Endodermal cell (in vitro differentiated cells): Measurements from ENCODE around the gene TPPP. TPM values are rescaled to one million over a fixed set of nuclear protein-coding genes. Genes with fewer than 3 reads are reported as not detected.

Source experiments
- DNase-seq: peaks from one replicate; pipeline ENCODE4 v3.0.0-alpha.2; 2017
- H3K27ac ChIP-seq: 2 replicates; pipeline ENCODE4 v1.5.1; 2013; ENCODE audit warnings: mild to moderate bottlenecking, low read depth, low read length, moderate library complexity
- H3K27me3 ChIP-seq: 2 replicates; pipeline ENCODE4 v1.6.1; 2013; ENCODE audit warnings: mild to moderate bottlenecking, low read length, moderate library complexity; ENCODE audit not compliant: insufficient read depth, control insufficient read depth, poor library complexity, severe bottlenecking
- H3K36me3 ChIP-seq: 2 replicates; pipeline ENCODE4 v1.7.0; 2013; ENCODE audit warnings: mild to moderate bottlenecking, low read length, moderate library complexity; ENCODE audit not compliant: control insufficient read depth, insufficient read depth
- H3K4me1 ChIP-seq: one replicate; pipeline ENCODE4 v1.7.0; 2013; ENCODE audit warnings: low read length; ENCODE audit not compliant: control insufficient read depth, insufficient read depth
- H3K4me3 ChIP-seq: 2 replicates; pipeline ENCODE4 v1.5.1; 2013; ENCODE audit warnings: mild to moderate bottlenecking, low read length, moderate library complexity
- H3K9ac ChIP-seq: 2 replicates; pipeline ENCODE4 v1.6.1; 2013; ENCODE audit warnings: mild to moderate bottlenecking, low read length, moderate library complexity; ENCODE audit not compliant: poor library complexity, severe bottlenecking; ENCODE audit errors: extremely low read depth
- H3K9me3 ChIP-seq: 2 replicates; pipeline ENCODE4 v1.6.1; 2013; ENCODE audit warnings: mild to moderate bottlenecking, low read length, moderate library complexity; ENCODE audit not compliant: control insufficient read depth
- H3K27ac Mint-ChIP-seq: 2 replicates; pipeline ENCODE4 v1.8.0; 2020; ENCODE audit warnings: mixed read lengths
- H3K27me3 Mint-ChIP-seq: 2 replicates; pipeline ENCODE4 v1.8.0; 2021; ENCODE audit warnings: mild to moderate bottlenecking, mixed read lengths; ENCODE audit not compliant: insufficient read depth
- H3K36me3 Mint-ChIP-seq: 2 replicates; pipeline ENCODE4 v1.8.0; 2020; ENCODE audit warnings: low read depth, mixed read lengths
- H3K4me1 Mint-ChIP-seq: 2 replicates; pipeline ENCODE4 v1.8.0; 2020; ENCODE audit warnings: mixed read lengths
- H3K4me3 Mint-ChIP-seq: 2 replicates; pipeline ENCODE4 v1.8.0; 2020; ENCODE audit warnings: mild to moderate bottlenecking, moderate library complexity, mixed read lengths
- H3K9me3 Mint-ChIP-seq: 2 replicates; pipeline ENCODE4 v1.8.0; 2020; ENCODE audit warnings: mild to moderate bottlenecking, mixed read lengths
- WGBS, 2 experiments: methylation state at CpG; one replicate each; pipeline versions ENCODE4 v1.1.5 to v1.1.7; 2013; ENCODE audit warnings: missing lambda C conversion rate in 2 of 2, mixed read lengths in 1 of 2; ENCODE audit not compliant: insufficient coverage in 1 of 2, insufficient read length in 1 of 2; 5-methylcytosine and 5-hydroxymethylcytosine counted together
- total RNA-seq, 2 donors: library from RNA; stranded (reverse); fragmentation: NEBNext Ultra II Directional in 1 of 2; extraction: Animal tissue kit (Norgen Biotek cat#: 25700) in 1 of 2; gene quantifications; 2 replicates in 1 of 2; 3 replicates in 1 of 2; pipeline ENCODE4 v1.2.1, GENCODE V29; 2021
- TF ChIP-seq, protein P1 (sequence below): fragments of 200-600 bp; sonication (generic); conservative IDR thresholded peaks from 2 replicates; pipeline ENCODE4 v1.5.0; 2021; ENCODE audit warnings: antibody characterized with exemption, mild to moderate bottlenecking

Gene TPPP
- total RNA-seq, 2 donors from 2014 or later: 0.22 to 0.70 TPM

DNA sequence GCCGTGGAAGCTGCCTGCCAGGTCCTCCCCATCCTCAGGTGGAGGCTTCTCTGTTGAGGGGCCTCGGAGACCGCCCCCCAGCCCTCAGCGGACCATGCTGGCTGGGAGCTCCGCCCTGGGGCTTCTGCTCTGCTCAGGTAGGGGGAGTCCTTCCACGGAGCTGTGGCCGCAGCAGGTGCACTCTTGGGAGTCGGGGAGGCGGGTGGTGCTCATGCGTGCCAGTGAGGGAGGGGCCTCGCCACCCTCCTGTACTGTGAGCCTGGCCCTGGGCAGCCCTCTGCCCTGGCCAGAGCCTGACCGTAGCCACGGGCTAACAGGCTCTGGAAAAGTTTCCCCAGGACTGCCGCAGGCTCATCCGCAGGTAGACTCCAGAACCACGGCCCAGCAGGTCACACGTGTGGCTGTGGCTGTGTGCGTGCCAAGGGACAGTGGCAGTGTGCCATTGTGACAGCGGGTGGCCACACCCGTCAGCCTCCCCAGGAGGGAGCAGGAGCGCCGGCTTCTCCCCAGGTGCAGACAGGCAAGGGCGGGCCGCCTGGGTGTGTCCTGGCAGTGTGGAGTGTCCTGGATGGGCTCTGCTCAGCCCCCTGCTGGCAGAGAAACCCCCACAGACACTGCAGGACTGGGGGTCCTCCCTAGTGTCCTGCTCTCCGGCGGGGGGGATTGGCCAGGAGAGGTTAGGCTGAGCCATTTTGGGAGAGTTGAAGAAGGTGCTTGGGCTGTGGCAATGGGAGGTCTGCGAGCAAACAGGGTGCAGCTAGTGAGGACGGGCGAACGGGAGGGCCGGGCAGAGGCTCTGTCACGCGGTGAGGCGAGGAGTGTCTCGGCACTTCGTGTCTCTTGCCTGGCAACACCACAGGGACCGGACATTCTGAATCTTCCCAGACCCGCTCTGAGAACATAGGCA is 29.5 kb downstream of the TPPP start:
- TF ChIP-seq, protein P1, sequence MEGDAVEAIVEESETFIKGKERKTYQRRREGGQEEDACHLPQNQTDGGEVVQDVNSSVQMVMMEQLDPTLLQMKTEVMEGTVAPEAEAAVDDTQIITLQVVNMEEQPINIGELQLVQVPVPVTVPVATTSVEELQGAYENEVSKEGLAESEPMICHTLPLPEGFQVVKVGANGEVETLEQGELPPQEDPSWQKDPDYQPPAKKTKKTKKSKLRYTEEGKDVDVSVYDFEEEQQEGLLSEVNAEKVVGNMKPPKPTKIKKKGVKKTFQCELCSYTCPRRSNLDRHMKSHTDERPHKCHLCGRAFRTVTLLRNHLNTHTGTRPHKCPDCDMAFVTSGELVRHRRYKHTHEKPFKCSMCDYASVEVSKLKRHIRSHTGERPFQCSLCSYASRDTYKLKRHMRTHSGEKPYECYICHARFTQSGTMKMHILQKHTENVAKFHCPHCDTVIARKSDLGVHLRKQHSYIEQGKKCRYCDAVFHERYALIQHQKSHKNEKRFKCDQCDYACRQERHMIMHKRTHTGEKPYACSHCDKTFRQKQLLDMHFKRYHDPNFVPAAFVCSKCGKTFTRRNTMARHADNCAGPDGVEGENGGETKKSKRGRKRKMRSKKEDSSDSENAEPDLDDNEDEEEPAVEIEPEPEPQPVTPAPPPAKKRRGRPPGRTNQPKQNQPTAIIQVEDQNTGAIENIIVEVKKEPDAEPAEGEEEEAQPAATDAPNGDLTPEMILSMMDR: no peak
- no peak for DNase-seq
- Mint-ChIP-seq H3K36me3 (peaks cover 52% of the 10 kb centered on the region), H3K9me3 (no peaks in the 10 kb centered on the region), H3K27me3 (no peaks in the 10 kb centered on the region), H3K4me1 (no peaks in the 10 kb centered on the region), H3K27ac (no peak overlapping the region), H3K4me3 (no peak overlapping the region)
- H3K4me1 ChIP-seq: no peaks in the 10 kb centered on the region
- H3K36me3 ChIP-seq: peaks cover 32% of the 10 kb centered on the region
- H3K9ac ChIP-seq: no peak overlapping the region
- H3K27me3 ChIP-seq: no peaks in the 10 kb centered on the region
- no peak overlapping the region for H3K4me3 ChIP-seq
- peaks cover 6% of the 10 kb centered on the region for H3K9me3 ChIP-seq
- 95 to 96% methylated on average over 17 to 38 of the region's 38 CpGs for WGBS, 2 experiments
- H3K27ac ChIP-seq: no peak overlapping the region

DNA sequence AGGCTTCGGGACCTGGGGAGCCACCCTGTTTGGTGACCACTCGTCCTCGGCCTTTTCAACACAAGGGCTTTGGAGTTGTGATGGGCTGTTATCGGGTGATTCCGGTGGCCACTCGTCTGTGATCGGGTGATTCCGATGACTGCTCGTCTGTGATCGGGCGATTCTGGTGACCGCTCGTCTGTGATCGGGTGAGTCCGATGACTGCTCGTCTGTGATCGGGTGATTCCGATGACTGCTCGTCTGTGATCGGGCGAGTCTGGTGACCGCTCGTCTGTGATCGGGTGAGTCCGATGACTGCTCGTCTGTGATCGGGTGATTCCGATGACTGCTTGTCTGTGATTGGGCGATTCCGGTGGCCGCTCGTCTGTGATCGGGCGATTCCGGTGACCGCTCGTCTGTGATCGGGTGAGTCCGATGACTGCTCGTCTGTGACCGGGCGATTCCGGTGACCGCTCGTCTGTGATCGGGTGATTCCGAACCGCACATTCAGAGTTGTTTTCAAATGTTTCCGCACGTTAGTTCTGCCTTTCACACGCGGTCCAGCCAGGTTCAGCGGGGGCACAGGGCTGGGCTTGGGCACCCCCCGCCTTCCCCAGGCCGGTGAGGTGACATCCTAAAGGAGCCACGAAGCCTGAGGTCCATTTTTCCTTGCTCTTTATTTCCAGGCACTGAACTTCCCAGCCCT is 30.3 kb downstream of the TPPP start:
- Histone ChIP-seq H3K4me3 (no peak overlapping the region), H3K36me3 (peaks cover 36% of the 10 kb centered on the region), H3K9ac (no peak overlapping the region), H3K27ac (no peak overlapping the region), H3K9me3 (peaks cover 6% of the 10 kb centered on the region), H3K27me3 (no peaks in the 10 kb centered on the region), H3K4me1 (no peaks in the 10 kb centered on the region)
- TF ChIP-seq, protein P1: no peak
- no peak overlapping the region for H3K4me3 Mint-ChIP-seq
- DNase-seq: no peak
- H3K36me3 Mint-ChIP-seq: peaks cover 57% of the 10 kb centered on the region
- H3K4me1 Mint-ChIP-seq: no peaks in the 10 kb centered on the region
- peaks cover 2% of the 10 kb centered on the region for H3K9me3 Mint-ChIP-seq
- WGBS, 2 experiments: 96 to 98% methylated on average over 50 to 56 of the region's 56 CpGs
- H3K27me3 Mint-ChIP-seq: no peaks in the 10 kb centered on the region
- H3K27ac Mint-ChIP-seq: no peak overlapping the region

DNA sequence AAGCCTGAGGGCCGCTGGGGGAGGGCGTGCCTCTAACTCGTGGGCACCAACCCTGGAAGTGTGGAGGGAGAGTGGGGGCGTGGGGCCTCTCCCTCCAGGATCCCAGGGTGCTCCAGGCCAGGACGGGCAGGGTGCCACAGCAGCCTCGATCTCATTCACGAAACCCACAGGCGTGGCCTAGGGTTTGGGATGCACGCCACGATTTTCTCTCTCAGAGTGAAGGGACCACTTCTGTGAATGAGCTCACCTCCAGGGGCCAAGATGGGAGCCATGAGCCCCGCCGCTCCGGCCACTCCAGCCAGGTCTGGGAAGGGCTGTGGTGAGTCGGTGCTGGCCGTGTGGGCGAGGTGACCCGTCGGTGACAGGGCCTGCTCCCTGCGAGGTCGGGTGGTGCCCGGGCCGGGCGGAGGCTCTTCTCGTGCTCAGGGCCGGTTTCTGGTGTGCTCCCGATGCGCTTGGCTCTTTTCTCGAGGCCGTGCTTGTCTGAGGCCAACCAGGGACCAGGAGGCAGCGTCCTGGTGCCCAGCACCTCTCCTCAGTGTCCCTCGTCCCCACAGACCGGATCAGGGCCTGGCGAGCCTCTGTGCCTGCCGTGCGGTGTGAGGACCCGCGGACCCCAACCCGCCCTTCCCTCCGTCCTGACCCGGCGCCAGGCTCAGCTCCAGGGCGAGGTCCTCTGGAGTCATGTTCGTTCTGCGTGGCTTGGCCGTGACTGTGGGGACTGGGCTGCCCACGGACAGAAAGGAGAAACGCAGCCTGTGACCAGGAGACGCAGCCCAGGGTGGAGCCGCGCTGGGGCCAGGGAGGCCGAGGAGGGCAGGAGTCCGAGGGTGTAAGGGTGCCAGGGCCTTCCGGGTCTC is 31.0 kb downstream of the TPPP start:
- Histone ChIP-seq H3K36me3 (peaks cover 40% of the 10 kb centered on the region), H3K9me3 (peaks cover 6% of the 10 kb centered on the region), H3K27me3 (no peaks in the 10 kb centered on the region), H3K27ac (no peak overlapping the region), H3K9ac (no peak overlapping the region), H3K4me1 (no peaks in the 10 kb centered on the region), H3K4me3 (no peak overlapping the region)
- DNase-seq: no peak
- Mint-ChIP-seq H3K27me3 (no peaks in the 10 kb centered on the region), H3K36me3 (peaks cover 59% of the 10 kb centered on the region), H3K4me1 (no peaks in the 10 kb centered on the region), H3K27ac (no peak overlapping the region), H3K9me3 (peaks cover 6% of the 10 kb centered on the region), H3K4me3 (no peak overlapping the region)
- 95 to 98% methylated on average over 48 to 53 of the region's 53 CpGs for WGBS, 2 experiments
- TF ChIP-seq, protein P1: no peak
